Spleen (tissue), 7 donors: ENCODE measurements around the gene DDB1.

Source experiments
- POLR2A ChIP-seq, 3 donors: fragments of 450-650 bp; IDR thresholded peaks; one replicate each; pipeline ENCODE4 v1.5.1; 2017; ENCODE audit warnings: antibody characterized with exemption in 3 of 3, mild to moderate bottlenecking in 1 of 3
- POLR2AphosphoS5 ChIP-seq, 3 donors: sonication (generic); formaldehyde crosslinking; IDR thresholded peaks; one replicate each; pipeline ENCODE4 v1.5.1; 2017; ENCODE audit warnings: antibody characterized with exemption in 3 of 3
- TF ChIP-seq, protein P1 (sequence below), 11 experiments: fragments of 200-600 bp in 7 of 11; fragments of 450-650 bp in 4 of 11; sonication (generic) in 4 of 11; IDR thresholded peaks in 8 of 11; conservative IDR thresholded peaks in 3 of 11; 1 replicate in 7 of 11; 2 replicates in 4 of 11; pipeline versions ENCODE4 v1.4.0 to v1.8.0; 2016 to 2021; ENCODE audit warnings: antibody characterized with exemption in 11 of 11, inconsistent platforms in 4 of 11, mild to moderate bottlenecking in 1 of 11
- donor health status: DM: no; HTN: no; CAD: no; lungs with moderate emphysema.
- donor health status: DM: no; HTN: no; CAD: no.
- donor health status: DM: no; HTN: no; CAD: no.

GRCh38 chr11:61266602-61267001 is 66.3 kb downstream of the DDB1 start:
- TF ChIP-seq, protein P1, sequence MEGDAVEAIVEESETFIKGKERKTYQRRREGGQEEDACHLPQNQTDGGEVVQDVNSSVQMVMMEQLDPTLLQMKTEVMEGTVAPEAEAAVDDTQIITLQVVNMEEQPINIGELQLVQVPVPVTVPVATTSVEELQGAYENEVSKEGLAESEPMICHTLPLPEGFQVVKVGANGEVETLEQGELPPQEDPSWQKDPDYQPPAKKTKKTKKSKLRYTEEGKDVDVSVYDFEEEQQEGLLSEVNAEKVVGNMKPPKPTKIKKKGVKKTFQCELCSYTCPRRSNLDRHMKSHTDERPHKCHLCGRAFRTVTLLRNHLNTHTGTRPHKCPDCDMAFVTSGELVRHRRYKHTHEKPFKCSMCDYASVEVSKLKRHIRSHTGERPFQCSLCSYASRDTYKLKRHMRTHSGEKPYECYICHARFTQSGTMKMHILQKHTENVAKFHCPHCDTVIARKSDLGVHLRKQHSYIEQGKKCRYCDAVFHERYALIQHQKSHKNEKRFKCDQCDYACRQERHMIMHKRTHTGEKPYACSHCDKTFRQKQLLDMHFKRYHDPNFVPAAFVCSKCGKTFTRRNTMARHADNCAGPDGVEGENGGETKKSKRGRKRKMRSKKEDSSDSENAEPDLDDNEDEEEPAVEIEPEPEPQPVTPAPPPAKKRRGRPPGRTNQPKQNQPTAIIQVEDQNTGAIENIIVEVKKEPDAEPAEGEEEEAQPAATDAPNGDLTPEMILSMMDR (IDR thresholded peaks at IDR 0.05 in 8 of 11, conservative IDR thresholded peaks at IDR 0.05 in 3 of 11) = no peak
- TF ChIP-seq POLR2AphosphoS5 (IDR thresholded peaks at IDR 0.05) (no peak), POLR2A (IDR thresholded peaks at IDR 0.05) (no peak)
